CD4-positive, alpha-beta T cell treated with Interleukin-21 for 1 hour (primary cell): ENCODE measurements around the gene MMS19.

Source experiments
- DNase-seq: peaks from one replicate; pipeline ENCODE4 v3.0.0-alpha.2; 2020

The MMS19 gene

GRCh38 chr10:97412891-97413304 lies 85.3 kb downstream of the MMS19 start:
- DNase-seq, result no peak

- DNase-seq, result no peak
Observed at GRCh38 chr10:97411406-97411805, 86.8 kb downstream of the MMS19 start.

DNA sequence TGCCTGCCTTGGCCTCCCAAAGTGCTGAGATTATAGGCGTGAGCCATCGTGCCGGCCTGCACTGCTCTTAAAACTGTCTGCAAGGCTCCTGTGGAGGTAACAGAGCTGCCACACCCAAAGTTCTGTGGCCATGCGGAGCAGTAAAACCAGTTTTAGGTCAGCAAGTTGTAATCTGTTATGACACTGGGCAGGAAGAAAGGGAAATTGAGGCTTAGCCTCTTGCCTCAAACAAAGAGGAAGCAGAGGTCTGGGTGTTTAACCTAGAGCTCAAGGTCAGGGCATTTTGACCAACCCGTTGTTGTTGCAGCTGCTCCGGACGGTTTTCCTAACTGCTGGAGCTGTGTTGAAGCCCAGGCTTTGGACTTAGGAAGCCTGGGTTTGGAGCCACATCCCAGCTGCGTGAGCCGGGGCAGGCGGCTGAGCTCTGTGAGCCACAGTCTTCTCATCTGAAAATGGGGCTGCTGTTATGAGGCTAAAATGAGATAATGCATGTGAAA lies 89.7 kb downstream of the MMS19 start:
- no peak for DNase-seq
